Cortex of kidney (tissue), 1 donor: ENCODE measurements around the gene HOXB7.

Source experiments
- DNase-seq: peaks from one replicate; lab custom pipeline; 2025; lab: John Stamatoyannopoulos, UW

Gene HOXB7

GRCh38 chr17:48594538-48595277 lies 16.1 kb downstream of the HOXB7 start:
- no peak for DNase-seq

GRCh38 chr17:48593840-48594537 lies 16.8 kb downstream of the HOXB7 start:
- DNase-seq: no peak

GRCh38 chr17:48593126-48593829 lies 17.5 kb downstream of the HOXB7 start, which contains the start of gene HOXB5:
Gene HOXB5, minus strand, starts transcription at chr17:48593779. Its CDS starts 97 bp downstream, at chr17:48593682.
- DNase-seq: no peak

- DNase-seq: no peak
Observed at GRCh38 chr17:48592577-48592976, 18.2 kb downstream of the HOXB7 start.

DNA sequence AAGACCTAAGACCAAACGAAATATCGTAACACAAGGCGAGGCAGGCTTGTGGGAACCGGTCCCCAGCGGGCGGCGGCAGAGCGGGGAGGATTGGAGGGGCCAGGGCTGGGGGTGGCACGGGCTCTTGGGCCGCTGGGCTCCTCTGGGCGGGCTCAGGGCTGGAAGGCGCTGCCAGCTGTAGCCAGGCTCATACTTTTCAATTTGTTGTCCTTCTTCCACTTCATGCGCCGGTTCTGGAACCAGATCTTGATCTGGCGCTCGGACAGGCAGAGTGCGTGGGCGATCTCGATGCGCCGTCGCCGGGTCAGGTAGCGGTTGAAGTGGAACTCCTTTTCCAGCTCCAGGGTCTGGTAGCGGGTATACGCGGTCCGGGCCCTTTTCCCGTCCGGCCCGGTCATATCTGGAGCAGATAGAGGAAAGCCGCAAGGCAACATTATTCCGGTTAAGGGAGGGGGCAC lies 18.7 kb downstream of the HOXB7 start:
- no peak for DNase-seq

DNA sequence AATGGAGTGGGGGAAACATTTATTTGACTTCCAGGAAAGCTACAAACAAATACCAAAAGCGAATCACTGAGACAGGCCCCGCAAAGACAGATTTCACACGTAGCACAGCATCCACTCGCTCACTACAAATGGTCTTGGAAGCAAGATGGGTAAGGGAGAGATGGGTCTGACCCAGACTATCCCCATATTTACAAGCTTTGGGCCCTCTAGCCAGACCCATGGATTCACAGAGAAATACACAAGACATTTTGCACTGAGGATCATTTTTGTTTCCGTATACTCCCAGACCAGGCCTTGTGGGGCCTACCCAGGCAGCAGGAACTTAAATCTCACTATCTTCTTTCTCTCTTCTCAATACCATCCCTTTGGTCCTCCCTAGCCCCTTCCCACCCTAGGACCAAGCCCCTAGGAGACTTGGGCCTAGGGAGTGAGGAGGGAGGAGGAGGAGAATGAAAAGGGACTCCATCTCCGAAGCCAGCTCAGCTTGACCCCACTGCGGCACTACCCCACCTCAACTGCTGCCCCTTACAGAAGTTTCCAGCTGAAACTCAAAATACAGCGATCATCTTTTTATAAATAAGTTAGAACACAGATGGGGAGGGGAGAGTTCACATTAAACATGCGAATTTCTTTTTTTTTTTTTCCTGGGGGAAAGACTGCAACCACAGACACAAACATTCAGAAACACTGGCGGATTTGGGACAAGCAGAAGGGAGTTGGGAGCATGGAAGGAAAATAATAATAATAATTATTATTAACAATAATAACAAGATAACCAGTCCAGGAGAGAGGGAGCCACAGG lies 19.4 kb downstream of the HOXB7 start:
- no peak for DNase-seq

DNA sequence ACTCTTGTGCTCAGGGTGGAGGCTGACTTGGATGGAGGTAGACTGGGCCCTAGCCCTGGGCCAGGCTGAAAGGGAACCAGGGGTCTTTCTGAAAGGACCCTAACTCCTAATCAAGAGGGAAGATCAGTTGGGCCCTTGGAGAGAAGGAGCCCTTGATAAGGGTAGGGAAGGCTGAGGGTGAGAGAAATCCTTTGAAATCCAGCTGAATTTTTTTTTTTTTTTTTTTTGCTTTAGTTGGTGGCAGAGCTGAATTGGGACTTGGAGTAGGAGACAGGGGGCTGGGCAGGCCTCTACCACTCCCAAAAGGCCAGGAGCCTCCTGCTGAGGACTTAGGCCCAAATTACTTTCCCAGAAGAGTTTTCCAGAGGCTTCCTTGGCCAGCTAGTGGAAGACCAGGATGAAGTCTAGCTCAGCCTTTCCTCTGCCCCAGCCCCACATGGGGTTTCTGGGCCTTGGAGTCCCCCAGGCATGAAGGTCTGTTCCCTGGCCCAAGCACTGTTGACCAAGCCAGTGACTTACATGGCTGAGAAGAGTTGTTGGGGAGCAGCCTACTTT lies 20.1 kb downstream of the HOXB7 start:
- DNase-seq: no peak

DNA sequence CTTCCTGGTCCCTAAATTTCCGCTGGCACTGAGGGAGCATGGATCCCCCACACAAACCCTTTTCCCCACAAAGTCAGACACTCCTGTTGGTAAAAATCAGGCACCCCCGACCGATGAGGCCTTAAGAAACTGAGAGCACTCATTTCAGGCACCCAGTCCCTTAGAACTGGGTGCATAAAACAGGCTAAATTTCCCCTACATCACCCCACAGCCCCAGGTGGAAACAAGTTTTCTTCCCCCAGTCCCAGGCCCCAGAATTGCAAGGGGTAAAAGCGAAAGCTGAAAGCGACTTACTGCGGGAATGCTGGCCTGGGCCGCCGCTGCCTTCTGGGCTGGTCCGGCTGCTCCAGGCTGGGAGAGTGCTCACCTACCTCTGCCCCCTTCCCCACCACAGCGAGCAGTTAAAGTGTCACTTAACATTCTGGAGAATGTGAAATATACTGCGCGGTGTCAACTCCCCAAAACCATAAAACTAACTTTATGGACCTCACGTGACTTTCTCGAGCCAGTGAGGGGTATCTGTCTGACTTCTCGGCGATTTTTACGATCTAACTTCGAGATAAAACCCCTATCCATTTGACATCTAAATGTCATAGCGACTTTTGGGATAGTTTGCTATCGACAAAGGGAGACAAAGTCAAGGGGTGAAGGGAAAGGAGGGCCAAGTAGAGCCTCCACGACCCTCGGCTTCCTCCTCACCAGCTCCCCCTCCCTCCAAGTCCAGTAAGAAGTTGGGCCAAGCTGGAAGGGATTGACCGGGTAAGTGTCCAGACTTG lies 20.8 kb downstream of the HOXB7 start, which contains the start of gene HOXB3:
TSS of gene HOXB3 (minus strand) at position 411 of the 776 bp plus-strand sequence. CDS start 37,767 bp downstream, outside the sequence.
- no peak for DNase-seq

DNA sequence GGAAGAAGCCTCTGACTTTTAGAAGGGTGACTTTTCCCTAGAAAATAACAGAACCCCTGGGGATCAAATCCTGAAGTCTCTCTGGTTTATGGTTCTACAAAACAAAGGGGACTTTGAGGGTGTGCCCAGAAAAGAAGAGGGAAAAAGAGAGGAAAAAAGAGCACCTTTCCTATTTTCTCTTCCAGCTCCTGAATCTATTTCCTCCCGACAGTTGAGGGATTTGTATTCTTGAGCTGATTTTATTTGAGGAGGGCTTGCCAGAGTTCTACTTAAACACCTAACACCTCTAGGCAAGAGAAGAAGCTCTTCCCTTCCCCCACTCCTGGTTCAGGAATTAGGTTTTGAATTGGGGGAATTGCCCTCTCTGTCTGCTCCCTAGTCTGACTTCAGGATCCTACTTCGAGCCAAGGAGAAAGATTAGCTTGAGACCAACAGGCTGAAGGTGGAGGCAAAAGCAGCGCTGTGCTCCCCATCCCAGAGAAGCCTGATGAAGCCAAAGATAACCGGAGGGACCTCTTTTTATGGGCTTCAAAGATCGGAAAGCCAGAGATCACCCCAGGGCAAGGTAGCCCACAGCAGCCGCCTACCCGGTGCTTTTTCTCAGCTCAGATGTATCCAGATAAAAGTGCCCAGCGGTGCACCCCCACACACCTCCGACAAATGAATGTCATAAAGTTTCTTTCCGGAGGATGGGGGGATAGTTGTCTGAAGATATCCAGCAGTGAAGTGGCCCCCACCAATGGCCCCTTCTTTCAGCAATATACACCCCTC lies 21.6 kb downstream of the HOXB7 start:
- no peak for DNase-seq

GRCh38 chr17:48588528-48588927 lies 22.3 kb downstream of the HOXB7 start:
- DNase-seq: no peak

- no peak for DNase-seq
Observed at GRCh38 chr17:48588074-48588415, 22.8 kb downstream of the HOXB7 start.

- no peak for DNase-seq
Observed at GRCh38 chr17:48587276-48588073, 23.3 kb downstream of the HOXB7 start.

GRCh38 chr17:48586355-48587258 lies 24.2 kb downstream of the HOXB7 start:
- no peak for DNase-seq

DNA sequence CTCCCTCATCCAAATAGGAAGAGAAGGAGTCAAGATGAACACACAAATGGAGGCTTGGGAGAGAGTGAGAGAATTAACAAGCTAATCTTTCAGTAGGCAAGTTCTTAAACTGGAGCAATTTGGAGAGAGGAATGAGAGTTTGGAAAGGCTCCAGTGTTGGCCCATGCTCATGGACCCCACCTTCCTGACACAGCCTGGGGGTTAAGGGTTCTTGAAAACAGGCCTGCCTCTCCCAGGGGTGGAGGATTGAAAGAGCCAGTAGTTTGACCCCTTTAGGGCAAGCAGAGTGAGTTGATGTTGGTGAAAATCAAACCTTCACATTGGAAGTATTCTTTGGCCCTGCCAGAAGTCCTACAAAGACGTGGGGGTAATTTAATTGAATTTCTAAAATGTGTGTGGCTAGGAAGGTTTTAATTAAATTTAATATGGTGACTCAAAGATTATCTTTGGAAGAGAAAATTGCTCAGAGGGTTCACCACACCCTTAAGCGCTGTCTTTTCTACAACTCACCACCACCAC lies 26.5 kb downstream of the HOXB7 start:
- DNase-seq: no peak

DNA sequence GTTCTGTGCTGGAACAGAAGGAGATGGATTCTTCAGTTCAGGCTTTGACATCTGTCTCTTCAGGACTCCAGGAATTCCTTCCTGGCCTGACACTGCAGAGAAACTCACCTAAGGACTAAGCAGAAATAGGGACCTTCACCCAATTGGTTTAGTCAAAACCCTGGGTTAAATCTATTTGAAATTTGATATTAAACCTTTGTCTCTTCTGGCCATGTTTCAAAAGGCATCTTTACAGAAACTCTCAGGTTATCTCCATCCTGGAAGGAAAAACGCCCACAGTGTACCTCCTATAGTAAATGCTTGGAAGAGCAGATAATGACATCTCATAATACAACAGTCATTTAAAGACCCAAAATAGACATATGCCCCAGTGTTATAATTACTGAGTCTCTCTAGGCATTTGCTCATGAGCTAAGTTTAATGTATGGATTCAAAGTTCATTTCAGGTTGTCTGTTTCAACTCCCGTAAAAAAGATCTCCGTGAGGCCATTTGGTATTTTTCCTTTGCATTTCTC lies 27.1 kb downstream of the HOXB7 start:
- DNase-seq: no peak

DNA sequence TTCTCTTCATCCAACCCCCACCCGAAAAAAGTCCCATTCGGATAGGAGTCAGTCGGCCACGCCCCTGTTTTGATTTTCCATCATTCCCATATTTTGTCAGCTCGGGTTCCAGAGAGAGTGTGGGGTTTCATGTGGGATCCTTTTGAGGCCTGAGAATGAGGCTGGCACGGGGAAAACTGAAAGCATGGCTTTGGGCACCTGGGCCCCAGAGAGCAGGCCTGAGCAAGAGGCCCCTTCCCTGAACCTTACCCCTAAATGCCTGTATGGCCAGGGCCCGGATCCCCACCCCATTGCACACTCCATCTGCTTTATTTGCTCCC lies 28.1 kb downstream of the HOXB7 start:
- DNase-seq: no peak

DNA sequence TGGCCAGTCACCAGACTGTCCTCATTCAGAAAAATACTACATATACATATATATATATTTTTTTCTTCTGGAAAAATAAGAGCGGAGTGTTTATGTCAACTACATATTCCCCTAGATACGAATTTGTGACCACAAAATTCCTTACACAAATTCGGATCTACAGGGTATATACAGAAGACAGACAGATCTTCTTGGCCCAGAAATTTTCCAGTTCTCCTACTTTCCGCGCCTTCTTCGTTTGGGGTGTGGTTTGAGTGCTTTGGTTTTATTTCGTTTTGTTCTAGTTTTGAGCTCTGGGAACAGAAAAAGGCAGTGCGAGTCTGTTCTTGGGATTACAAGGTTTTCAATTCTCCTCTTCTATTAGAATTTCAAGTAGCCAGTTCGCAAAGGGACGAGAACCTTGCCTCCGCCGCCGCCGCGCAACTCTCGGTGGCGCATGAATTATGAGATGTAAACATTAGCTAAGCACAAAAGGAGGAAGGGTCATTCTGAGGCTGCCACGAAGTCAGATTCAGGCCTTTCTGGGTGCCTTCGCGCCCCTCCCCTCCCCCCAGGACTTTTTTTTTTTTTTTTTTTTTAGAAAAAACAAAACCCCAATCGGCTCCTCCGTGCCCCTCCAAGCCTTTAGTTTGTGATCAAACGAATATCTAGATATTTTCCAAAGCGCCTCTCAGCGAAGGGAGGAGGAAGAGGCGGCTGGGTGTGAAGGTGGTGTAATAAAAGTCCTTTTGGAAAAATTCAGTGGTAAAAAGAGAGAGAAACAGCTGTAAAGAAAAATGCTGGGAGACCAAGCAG lies 30.9 kb downstream of the HOXB7 start:
- no peak for DNase-seq
